Gastroesophageal sphincter (tissue), 3 donors: ENCODE measurements around the gene RESF1.

Source experiments
- CTCF ChIP-seq, 4 experiments: fragments of 200-600 bp in 2 of 4; fragments of 450-650 bp in 2 of 4; sonication (generic) in 1 of 4; IDR thresholded peaks; one replicate each; pipeline ENCODE4 v1.5.1; 2017 to 2019; ENCODE audit warnings: antibody characterized with exemption in 4 of 4, mild to moderate bottlenecking in 2 of 4, moderate library complexity in 2 of 4
- EP300 ChIP-seq: sonication (generic); formaldehyde crosslinking; IDR thresholded peaks from one replicate; pipeline ENCODE4 v1.6.1; 2017; ENCODE audit warnings: antibody characterized with exemption, mild to moderate bottlenecking

DNA sequence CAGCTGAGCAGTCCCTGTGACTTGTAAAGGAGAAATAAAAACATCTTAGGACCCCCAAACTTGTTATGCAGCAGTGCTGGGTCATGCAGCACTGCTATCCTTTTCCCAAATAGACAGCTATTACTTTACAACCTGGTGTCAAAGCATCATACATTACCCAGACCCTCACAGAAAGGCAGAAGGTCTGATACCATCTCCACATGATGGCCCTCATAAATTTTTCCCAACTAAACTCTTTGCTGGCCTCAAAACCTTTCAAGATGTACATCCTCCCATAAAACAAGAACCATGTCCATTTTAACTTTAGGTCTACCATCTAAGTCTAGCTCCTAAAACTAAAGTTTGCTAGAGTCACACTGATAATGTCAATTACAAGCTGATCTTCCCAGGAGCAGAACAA is 8.7 kb upstream of the RESF1 start:
- TF ChIP-seq CTCF (IDR thresholded peaks at IDR 0.05): no peak
- TF ChIP-seq EP300: no peak
